GM12892 (cell line): ENCODE measurements around the gene C3orf70.

Experiments
- POLR2A ChIP-seq: IDR thresholded peaks from 2 replicates; pipeline ENCODE4 v1.6.1; 2011; ENCODE audit warnings: low read depth, low read length, control low read depth
- POLR2AphosphoS5 ChIP-seq: IDR thresholded peaks from 2 replicates; pipeline ENCODE4 v1.6.1; 2011; ENCODE audit warnings: low read depth, low read length, control low read depth

GRCh38 chr3:185063431-185063830 is 89.4 kb downstream of the C3orf70 start:
- TF ChIP-seq POLR2AphosphoS5 (no peak), POLR2A (no peak)
